Iris pigment epithelial cell (primary cell): ENCODE results near the gene PI4K2B.
"Not testable (repeated sequence)": the region's sequence is repeated elsewhere in the genome, so short reads cannot be mapped to it uniquely, and the experiment has no call there.

Source experiments
- DNase-seq: peaks from one replicate; pipeline ENCODE4 v3.0.0-alpha.2; 2011; ENCODE audit warnings: low read depth

Gene PI4K2B

DNA sequence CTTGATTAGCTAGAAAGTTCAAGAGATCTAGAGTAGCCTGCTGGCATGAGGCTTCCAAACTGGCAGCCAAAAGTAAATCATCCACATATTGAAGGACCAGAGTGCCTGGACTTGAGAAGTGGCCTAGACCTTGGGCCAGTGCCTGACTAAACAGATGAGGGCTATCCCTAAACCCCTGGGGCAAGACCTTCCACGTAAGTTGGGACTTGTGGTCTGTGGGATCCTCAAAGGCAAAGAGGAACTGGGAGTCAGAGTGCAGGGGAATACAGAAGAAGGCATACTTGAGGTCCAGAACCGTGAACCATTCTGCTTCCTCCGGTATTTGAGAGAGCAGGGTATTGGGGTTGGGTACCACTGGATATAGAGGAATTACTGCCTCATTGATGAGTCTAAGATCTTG lies 8.4 kb downstream of the PI4K2B start:
- DNase-seq: not testable (repeated sequence)

- DNase-seq: no peak
Measured at GRCh38 chr4:25245181-25245580, 11.3 kb downstream of the PI4K2B start.

- no peak for DNase-seq
Measured at GRCh38 chr4:25246680-25247611, 13.1 kb downstream of the PI4K2B start.

DNA sequence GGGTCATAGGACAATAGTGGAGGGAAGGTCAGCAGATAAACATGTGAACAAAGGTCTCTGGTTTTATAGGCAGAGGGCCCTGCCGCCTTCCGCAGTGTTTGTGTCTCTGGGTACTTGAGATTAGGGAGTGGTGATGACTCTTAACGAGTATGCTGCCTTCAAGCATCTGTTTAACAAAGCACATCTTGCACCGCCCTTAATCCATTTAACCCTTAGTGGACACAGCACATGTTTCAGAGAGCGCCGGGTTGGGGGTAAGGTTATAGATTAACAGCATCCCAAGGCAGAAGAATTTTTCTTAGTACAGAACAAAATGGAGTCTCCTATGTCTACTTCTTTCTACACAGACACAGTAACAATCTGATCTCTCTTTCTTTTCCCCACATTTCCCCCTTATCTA lies 15.0 kb downstream of the PI4K2B start:
- DNase-seq: not testable (repeated sequence)

DNA sequence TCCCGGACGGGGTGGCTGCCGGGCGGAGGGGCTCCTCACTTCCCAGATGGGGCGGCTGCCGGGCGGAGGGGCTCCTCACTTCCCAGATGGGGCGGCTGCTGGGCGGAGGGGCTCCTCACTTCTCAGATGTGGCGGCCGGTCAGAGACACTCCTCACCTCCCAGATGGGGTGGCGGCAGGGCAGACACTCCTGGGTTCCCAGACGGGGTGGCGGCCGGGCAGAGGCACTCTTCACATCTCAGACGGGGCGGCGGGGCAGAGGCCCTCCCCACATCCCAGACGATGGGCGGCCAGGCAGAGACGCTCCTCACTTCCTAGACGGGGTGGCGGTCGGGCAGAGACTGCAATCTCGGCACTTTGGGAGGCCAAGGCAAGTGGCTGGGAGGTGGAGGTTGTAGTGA lies 15.7 kb downstream of the PI4K2B start:
- DNase-seq: not testable (repeated sequence)

DNA sequence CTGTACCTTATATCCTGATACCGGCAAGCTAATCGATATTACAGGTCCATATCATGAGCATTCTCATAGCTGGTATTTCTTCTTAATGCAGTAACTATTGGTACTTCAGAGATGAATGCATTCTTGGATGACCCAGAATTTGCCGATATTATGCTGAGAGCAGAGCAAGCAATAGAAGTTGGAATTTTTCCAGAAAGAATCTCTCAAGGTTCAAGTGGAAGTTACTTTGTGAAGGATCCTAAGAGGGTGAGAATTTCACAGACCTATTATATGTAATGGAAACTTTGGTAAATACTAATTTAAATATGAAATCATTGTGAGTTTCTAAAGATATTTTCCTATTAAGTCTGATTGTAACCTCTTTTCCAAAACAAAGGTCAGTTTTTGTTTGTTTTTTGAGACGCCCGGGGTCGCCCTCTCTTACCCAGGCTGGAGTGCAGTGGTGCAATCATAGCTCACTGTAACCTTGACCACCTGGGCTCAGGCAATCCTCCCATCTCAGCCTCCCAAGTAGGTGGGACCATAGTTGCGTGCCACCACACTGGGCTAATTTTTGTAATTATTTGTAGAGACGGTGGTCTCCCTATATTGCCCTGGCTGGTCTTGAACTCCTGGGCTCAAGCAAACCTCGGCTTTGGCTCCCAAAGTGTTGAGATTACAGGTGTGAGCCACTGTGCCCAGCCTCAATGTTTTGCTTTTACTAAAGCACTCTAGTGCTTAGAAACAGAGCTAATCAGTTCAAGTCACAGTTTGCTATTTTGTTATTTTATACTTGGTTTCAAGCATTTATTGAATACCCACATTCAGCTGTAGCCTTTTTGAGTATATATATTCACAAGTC lies 18.6 kb downstream of the PI4K2B start:
- no peak for DNase-seq

DNA sequence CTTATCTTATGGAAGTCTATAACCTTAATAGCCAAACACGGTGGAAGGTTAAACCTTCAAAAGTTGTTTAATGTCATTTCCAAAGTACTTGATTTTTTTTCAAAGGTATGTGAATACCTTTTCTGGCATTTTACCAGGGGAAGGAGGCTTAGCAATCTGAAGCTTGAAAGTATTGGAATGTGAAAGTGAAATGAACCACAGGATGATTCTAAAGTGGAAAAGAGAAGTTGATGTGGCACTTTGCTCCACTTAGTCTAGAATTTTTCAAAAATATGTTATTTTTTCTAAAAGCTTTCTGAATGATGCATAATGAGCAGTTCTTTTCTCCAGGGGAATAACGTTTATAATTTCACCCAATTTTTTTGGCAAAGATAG lies 19.2 kb downstream of the PI4K2B start:
- peak; percentile 16 for DNase-seq

- DNase-seq: not testable (repeated sequence)
Measured at GRCh38 chr4:25253786-25254185, 20.0 kb downstream of the PI4K2B start.

GRCh38 chr4:25258980-25259578 lies 25.2 kb downstream of the PI4K2B start:
- DNase-seq: peak; percentile 62

DNA sequence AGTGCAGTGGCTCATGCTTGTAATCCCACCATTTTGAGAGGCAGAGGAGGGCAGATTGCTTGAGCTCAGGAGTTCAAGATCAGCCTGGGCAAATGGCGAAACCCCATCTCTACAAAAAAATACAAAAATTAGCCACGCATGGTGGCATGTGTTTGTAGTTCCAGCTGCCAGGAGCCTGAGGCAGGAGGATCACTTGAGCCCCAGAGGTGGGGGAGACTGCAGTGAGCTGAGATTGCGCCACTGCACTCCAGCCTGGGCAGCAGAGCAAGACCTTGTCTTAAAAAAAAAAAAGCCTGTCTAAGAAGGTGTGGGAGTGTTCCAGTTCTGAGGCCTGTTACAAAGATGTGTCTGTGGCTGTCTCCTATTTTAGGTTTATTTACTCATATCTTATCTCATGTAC lies 38.0 kb downstream of the PI4K2B start:
- DNase-seq: no peak

GRCh38 chr4:25280210-25280609 lies 46.4 kb downstream of the PI4K2B start:
- DNase-seq: no peak

GRCh38 chr4:25283948-25284347 lies 50.1 kb downstream of the PI4K2B start:
- DNase-seq: no peak

DNA sequence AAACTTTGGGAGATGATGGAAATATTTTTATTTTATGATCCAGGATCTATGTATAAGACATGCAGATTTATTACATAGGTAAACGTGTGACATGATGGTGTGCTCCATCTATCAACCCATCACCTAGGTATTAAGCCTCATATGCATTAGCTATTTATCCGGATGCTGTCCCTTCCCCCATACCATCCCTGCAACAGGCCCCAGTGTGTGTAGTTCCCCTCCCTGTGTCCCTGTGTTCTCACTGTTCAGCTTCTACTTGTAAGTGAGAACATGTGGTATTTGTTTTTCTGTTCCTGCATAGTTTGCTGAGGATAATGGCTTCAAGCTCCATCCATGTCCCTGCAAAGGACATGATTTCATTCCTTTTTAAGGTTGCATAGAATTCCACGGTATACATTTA lies 50.6 kb downstream of the PI4K2B start:
- no peak for DNase-seq

DNA sequence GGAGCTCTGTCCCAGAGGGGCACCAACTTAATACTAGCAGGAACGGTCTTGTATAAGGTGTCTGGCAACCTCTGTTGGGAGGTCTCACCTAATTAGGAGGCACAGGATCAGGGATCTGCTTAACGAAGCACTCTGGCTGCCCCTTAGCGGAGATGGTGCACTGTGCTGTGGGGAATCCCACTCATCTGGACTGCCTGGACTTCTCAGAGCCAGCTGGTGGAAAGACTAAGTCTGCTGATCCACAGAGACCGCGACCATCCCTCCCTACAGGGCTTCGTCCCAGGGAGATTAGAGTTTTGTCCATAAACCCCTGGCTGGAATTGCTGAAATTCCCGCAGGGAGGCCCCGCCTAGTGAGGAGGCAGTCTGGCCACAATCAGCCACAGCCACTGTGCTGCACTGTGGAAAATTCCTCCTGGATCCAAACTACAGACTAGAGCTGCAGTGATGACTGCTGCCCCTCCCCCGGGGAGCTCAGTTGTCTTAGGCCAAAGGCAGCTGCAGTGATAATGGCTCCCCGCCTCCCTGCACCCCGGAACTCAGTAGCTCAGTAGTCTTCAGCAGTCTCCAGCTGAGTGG lies 56.7 kb downstream of the PI4K2B start:
- DNase-seq: no peak

DNA sequence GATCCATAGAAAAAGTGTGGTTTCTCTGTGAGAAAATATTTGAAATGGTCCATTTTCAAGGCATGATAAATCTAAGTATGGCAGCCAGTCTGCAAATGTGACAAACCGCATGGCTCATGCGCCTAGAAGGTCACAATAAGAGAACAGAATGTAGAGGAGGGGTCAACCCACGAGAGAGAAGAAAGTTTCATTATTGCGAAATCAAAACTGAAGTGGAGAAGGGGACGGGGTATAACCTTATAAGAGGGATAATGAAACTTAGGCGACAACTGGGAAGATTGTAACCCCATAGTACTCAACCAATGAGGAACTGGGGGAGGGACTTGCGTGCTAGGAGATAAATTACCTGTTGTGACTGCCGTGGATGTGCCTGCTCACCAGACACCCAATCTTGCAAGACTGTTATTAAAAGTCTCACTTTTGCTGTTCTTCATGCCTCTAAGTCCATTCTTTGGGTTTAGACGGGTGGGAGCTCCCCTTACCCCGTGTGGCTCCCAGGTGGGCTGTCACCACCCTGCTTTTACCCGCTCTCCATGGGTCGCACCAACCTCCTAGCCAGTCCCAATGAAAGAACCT lies 57.4 kb downstream of the PI4K2B start:
- no peak for DNase-seq

GRCh38 chr4:25297528-25298242 lies 63.9 kb downstream of the PI4K2B start:
- DNase-seq: no peak

DNA sequence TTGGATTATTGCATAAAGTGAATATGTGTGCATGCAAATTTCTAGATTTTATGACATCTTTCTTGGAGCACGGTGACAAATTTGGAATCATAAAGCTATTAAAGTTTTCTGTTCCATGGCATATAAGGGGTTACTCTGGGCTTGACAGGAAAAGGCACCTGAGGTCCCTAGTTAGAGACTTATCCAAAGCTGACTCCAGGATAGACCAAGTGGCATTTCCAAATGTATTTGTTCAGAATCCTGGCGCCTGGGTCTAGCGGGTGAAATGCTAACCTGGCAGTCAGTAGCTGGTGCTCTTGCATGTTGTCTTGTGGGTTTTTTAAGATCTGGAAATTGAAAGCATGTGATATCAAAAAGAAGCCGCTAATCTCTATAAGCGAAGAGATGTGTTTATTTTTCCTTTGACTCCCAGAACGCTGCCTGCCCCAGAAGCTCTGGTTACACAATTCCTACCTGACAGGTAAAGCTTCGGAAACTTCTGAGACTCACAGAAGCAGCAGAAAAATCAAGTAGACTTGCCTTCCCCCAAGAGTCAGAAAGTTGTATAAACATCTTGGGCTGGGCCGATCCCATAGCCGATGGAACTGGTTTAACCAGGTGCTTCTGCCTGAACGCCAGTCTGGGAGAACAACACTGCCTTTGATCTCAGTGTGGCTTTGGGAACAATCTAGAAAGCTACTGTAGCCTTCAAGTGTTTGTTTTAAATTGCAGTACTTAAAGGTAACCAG lies 65.8 kb downstream of the PI4K2B start:
- DNase-seq: no peak

DNA sequence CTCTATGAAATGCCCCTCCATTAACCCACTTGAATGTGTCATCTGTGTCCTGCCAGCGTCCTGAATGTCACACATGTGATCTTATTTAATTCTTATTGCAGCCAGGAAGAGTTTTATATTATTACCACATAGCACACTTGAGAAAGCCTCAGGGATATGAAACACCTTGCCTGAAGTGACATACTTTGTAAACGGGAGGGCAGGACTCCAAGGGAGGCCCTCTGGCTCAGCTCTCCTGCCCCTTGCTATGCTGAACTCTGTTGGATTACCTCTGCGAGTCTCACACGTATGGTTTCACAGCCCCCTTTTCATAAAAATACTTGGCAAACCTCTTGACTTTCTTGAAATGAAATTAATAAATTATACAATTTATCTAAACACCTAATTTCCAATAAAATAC lies 67.6 kb downstream of the PI4K2B start:
- no peak for DNase-seq

DNA sequence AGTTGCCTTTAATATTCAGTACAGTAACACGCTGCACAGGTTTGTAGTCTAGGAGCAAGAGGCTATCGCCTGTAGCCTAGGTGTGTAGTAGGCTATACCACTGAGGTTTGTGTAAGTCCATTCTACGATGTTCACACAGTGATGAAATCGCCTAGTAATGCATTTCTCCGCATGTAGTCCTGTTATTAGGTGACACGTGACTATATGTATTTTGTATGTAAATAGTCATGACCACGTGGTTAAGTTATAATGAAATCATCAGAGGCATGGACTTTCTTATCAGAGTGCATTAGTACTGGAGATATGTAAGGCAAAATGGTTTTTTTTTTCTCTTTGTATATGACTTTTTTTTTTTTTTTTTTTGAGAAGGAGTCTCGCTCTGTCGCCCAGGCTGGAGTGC lies 68.8 kb downstream of the PI4K2B start:
- no peak for DNase-seq

DNA sequence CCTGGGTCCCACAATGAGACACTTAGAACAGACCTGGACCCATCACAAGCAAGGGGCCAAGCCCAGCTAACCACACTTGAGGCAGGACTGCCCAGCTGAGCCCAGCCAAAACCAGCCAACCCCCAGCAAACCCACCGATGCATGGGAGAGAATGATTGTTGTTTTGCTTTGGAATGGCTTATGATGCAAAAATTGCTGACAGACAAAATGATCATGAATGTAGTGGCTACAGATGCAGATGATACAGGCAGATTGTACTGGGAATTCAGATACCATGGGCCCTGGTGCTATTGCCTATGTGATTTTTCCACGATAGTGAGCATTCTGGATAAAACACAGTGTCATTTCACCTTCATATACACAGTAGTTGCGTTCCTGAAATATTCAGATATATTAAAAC lies 69.7 kb downstream of the PI4K2B start:
- DNase-seq: no peak
